ENCODE results near the gene TRMU. TPM values are rescaled to one million over a fixed set of nuclear protein-coding genes. Genes with fewer than 3 reads are reported as not detected.

Gene TRMU
- total and polyA plus RNA-seq, 2 donors: 21.0 to 27.1 TPM

- Histone ChIP-seq H3K27ac (ENCODE audit: low read depth) (no peak overlapping the region), H3K4me3 (ENCODE audit: low read depth, low read length) (no peak overlapping the region), H3K36me3 (ENCODE audit: insufficient read depth) (no peaks in the 10 kb centered on the region), H3K4me1 (ENCODE audit: insufficient read depth) (no peaks in the 10 kb centered on the region)
- WGBS: 67% methylated on average over 22 of the region's 22 CpGs
- DNase-seq (ENCODE audit: extremely low spot score): no peak
Measured at GRCh38 chr22:46378426-46379065, 43.0 kb downstream of the TRMU start.

DNA sequence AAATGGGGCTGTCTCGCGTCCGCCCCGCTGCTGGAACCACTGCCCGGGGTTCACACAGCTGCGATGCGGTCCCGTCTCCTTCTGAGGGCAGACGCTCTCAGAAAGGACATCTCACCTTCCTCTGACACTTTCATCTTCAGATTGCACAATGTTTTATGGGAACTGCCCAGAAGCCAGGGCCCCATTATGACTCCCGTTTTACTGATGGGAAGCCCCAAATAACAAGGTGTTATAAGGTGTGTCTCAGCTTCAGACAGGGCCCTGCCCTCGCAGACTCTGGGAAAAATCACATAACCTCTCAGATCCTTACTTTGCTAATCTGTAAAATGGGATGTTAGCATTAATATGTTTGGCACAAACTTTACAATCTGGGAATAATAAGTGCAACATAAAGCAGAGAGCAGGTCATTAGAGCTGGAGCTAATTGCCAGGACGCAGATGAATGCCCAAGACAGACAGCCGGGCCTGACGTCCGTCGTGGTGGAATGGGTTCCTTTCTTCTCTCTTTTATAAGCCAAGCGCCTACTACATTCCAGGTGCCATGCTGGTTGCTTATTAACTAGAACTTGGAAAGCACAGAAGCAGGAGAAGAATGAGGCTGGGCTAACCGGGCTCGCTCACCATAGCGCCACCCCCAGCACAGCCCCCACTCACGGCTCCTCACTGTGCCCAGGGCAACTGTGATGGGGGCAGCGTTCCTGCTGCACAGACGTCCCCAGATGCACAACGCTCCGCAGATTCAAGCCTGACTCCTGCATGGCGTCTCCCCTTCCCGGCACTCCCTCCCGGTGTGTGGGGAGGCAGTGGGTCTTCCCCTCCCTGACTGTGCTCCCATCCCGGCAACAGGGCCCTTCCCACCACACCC lies 43.8 kb downstream of the TRMU start:
- DNase-seq (ENCODE audit: extremely low spot score): no peak
- H3K27ac ChIP-seq (ENCODE audit: low read depth): no peak overlapping the region

DNA sequence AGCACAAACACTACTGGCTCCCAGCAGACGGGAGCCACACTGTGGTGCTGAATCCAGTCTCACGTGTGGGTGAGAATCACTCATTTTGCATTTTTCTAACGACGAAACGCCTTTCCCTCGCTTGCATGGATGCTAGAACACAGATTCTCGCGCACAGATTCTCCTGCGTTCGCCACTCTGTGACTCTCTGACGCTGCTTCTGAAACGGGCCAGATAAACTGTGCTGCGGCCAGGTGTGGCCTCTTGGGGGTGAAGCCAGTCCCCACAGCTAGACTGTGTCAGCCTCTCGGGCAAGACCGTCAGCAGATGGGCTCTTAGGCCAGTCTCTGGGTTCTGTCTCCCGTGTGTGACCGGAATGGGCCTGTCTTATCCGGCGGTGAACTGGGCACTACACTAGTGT lies 44.6 kb downstream of the TRMU start:
- 73% methylated on average over 19 of the region's 19 CpGs for whole genome bisulfite sequencing
- Histone ChIP-seq H3K4me1 (ENCODE audit: insufficient read depth) (no peaks in the 10 kb centered on the region), H3K36me3 (ENCODE audit: insufficient read depth) (no peaks in the 10 kb centered on the region), H3K4me3 (ENCODE audit: low read depth, low read length) (no peak overlapping the region), H3K27ac (ENCODE audit: low read depth) (no peak overlapping the region)
- DNase-seq (ENCODE audit: extremely low spot score): no peak

More for the DNA sequence above, 43.8 kb downstream of the TRMU start:
- 72% methylated on average over 29 of the region's 29 CpGs for WGBS
- Histone ChIP-seq H3K4me3 (ENCODE audit: low read depth, low read length) (no peak overlapping the region), H3K4me1 (ENCODE audit: insufficient read depth) (no peaks in the 10 kb centered on the region), H3K36me3 (ENCODE audit: insufficient read depth) (no peaks in the 10 kb centered on the region)

DNA sequence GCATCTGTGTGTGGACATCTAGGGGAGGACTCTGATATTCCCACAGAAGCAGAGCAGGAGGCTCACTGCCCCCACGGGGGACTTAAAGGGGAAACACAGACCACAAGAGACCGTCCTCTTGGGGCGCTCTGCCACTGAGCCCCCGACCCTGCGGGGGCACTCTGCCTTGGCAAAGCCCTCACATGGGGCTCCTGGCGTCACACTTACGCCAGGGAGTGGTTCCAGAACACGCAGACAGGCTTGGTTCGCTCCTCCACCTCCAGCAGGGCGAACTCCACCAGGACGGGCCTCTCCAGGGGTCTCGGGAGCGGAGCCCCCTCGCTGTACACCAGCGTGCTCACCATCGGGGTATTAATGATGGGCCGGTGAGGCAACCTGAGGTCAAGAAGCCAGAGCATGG lies 45.1 kb downstream of the TRMU start:
- H3K36me3 ChIP-seq (ENCODE audit: insufficient read depth): no peaks in the 10 kb centered on the region
- DNase-seq (ENCODE audit: extremely low spot score): no peak
- H3K4me1 ChIP-seq (ENCODE audit: insufficient read depth): no peaks in the 10 kb centered on the region
- no peak overlapping the region for H3K4me3 ChIP-seq (ENCODE audit: low read depth, low read length)
- no peak overlapping the region for H3K27ac ChIP-seq (ENCODE audit: low read depth)
- 94% methylated on average over 17 of the region's 17 CpGs for WGBS

- no peak overlapping the region for H3K27ac ChIP-seq (ENCODE audit: low read depth)
- WGBS: 55% methylated on average over 5 of the region's 5 CpGs
- no peak for DNase-seq (ENCODE audit: extremely low spot score)
Measured at GRCh38 chr22:46381142-46381541, 45.6 kb downstream of the TRMU start.

GRCh38 chr22:46381731-46382130 lies 46.2 kb downstream of the TRMU start:
- no peak overlapping the region for H3K27ac ChIP-seq (ENCODE audit: low read depth)
- no peaks in the 10 kb centered on the region for H3K4me1 ChIP-seq (ENCODE audit: insufficient read depth)
- DNase-seq (ENCODE audit: extremely low spot score): no peak
- no peak overlapping the region for H3K4me3 ChIP-seq (ENCODE audit: low read depth, low read length)
- 95% methylated on average over 27 of the region's 27 CpGs for WGBS
- H3K36me3 ChIP-seq (ENCODE audit: insufficient read depth): no peaks in the 10 kb centered on the region

More at GRCh38 chr22:46381142-46381541, 45.6 kb downstream of the TRMU start:
- H3K4me3 ChIP-seq (ENCODE audit: low read depth, low read length): no peak overlapping the region
- H3K4me1 ChIP-seq (ENCODE audit: insufficient read depth): no peaks in the 10 kb centered on the region
- no peaks in the 10 kb centered on the region for H3K36me3 ChIP-seq (ENCODE audit: insufficient read depth)

DNA sequence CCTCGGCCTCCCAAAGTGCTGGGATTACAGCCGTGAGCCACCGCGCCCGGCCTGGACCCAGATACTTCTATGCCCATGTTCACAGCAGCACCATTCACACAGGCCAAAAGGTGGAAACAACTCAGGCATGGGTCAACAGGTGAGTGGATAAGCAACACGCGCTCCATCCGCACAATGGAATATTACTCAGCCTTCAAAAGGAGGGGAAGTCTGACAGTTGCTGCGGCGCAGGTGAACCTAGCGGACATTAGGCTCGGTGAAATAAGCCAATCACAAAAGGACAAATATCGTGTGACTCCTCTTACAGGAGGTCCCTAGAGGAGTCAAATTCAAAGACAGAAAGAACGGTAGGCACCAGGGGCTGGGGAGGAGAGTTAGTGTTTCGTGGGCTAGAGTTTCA lies 47.0 kb downstream of the TRMU start:
- H3K4me3 ChIP-seq (ENCODE audit: low read depth, low read length): no peak overlapping the region
- H3K4me1 ChIP-seq (ENCODE audit: insufficient read depth): no peaks in the 10 kb centered on the region
- H3K27ac ChIP-seq (ENCODE audit: low read depth): no peak overlapping the region
- H3K36me3 ChIP-seq (ENCODE audit: insufficient read depth): no peaks in the 10 kb centered on the region
- WGBS: 90% methylated on average over 15 of the region's 15 CpGs
- DNase-seq (ENCODE audit: extremely low spot score): no peak

DNA sequence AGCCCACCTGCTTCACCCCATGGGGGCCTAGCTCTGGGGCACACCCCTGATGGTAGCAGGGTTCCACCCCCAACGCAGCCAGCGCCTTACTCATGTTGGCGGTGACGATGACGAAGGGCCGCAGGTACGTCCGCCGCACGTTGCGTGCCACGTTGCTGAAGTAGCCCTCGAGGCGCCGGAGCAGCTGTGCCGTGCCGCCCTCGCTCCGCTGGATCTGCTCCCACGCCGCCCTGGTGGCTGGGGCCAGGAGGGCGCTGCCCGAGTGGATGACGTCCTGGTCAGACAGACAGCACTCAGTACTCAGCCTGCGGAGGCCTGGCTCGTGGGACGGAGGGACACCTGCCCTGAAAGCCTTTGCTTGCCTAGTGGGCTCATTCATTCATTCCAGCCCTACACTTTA lies 50.8 kb downstream of the TRMU start:
- H3K4me1 ChIP-seq (ENCODE audit: insufficient read depth): no peaks in the 10 kb centered on the region
- 95% methylated on average over 27 of the region's 27 CpGs for WGBS
- no peaks in the 10 kb centered on the region for H3K36me3 ChIP-seq (ENCODE audit: insufficient read depth)
- H3K27ac ChIP-seq (ENCODE audit: low read depth): no peak overlapping the region
- DNase-seq (ENCODE audit: extremely low spot score): no peak
- no peak overlapping the region for H3K4me3 ChIP-seq (ENCODE audit: low read depth, low read length)

GRCh38 chr22:46387748-46388147 lies 52.2 kb downstream of the TRMU start:
- DNase-seq (ENCODE audit: extremely low spot score): no peak
- no peaks in the 10 kb centered on the region for H3K36me3 ChIP-seq (ENCODE audit: insufficient read depth)
- no peaks in the 10 kb centered on the region for H3K4me1 ChIP-seq (ENCODE audit: insufficient read depth)
- WGBS: 90% methylated on average over 11 of the region's 11 CpGs
- no peak overlapping the region for H3K27ac ChIP-seq (ENCODE audit: low read depth)
- no peak overlapping the region for H3K4me3 ChIP-seq (ENCODE audit: low read depth, low read length)

DNA sequence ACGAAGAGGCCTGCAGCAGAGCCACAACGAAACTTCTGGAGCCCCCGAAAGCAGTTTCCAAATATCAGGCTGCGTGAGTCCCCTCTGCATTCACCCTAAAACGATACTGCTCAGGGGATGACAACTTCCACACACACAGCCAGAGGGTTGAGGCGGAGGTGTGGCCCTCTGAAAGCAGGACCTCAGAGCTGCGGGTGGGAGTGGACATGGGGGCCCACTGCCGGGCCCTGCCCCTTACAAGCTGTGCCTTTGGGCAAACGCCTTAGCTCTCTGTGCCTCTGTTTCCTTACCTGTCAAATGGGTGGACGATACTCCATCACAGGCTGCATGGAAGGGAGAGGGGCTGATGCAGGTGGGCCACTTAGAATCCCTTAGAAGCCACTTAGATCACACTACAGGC lies 53.1 kb downstream of the TRMU start:
- 90% methylated on average over 10 of the region's 10 CpGs for WGBS
- no peaks in the 10 kb centered on the region for H3K4me1 ChIP-seq (ENCODE audit: insufficient read depth)
- no peaks in the 10 kb centered on the region for H3K36me3 ChIP-seq (ENCODE audit: insufficient read depth)
- H3K27ac ChIP-seq (ENCODE audit: low read depth): no peak overlapping the region
- H3K4me3 ChIP-seq (ENCODE audit: low read depth, low read length): no peak overlapping the region
- DNase-seq (ENCODE audit: extremely low spot score): no peak

- H3K4me3 ChIP-seq (ENCODE audit: low read depth, low read length): no peak overlapping the region
- no peaks in the 10 kb centered on the region for H3K4me1 ChIP-seq (ENCODE audit: insufficient read depth)
- H3K27ac ChIP-seq (ENCODE audit: low read depth): no peak overlapping the region
- H3K36me3 ChIP-seq (ENCODE audit: insufficient read depth): no peaks in the 10 kb centered on the region
- 94% methylated on average over 30 of the region's 30 CpGs for WGBS
- no peak for DNase-seq (ENCODE audit: extremely low spot score)
Measured at GRCh38 chr22:46389081-46389480, 53.6 kb downstream of the TRMU start.

- Histone ChIP-seq H3K4me1 (ENCODE audit: insufficient read depth) (no peaks in the 10 kb centered on the region), H3K4me3 (ENCODE audit: low read depth, low read length) (no peak overlapping the region), H3K27ac (ENCODE audit: low read depth) (no peak overlapping the region), H3K36me3 (ENCODE audit: insufficient read depth) (no peaks in the 10 kb centered on the region)
- WGBS: 79% methylated on average over 20 of the region's 20 CpGs
- no peak for DNase-seq (ENCODE audit: extremely low spot score)
Measured at GRCh38 chr22:46390105-46390651, 54.7 kb downstream of the TRMU start.

DNA sequence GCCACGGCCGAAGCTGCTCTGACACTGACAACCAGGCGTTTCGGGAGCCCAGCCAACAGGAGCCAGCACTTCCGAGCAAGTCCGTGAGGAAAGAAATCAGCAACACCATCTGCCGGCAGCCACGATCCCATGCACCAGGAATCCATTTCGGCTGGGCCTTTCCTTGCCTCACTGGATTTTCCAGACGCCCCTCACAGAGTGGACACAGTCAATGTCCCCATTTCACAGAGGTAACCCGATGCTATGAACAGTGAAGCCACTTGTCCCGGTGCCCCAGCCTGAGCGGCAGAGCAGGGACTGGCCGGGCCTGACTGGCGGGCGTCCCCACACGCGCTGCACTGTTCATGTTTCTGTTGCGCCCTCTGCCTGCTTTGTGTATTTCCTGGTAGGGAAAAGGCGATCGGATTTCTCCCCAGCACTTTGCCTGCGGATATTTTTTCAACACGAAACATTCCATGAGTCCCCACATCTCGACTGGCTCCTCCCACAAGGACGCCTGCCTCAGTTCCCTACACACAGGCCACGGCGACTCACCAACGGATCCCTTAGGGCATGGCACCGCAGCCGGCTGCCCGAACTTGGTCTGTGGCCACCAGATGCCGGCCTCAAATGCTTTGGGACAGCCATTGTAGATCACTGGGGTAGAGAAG lies 55.3 kb downstream of the TRMU start:
- no peak for DNase-seq (ENCODE audit: extremely low spot score)
- H3K4me3 ChIP-seq (ENCODE audit: low read depth, low read length): no peak overlapping the region

More for the DNA sequence above, 55.3 kb downstream of the TRMU start:
- no peak overlapping the region for H3K27ac ChIP-seq (ENCODE audit: low read depth)
- no peaks in the 10 kb centered on the region for H3K36me3 ChIP-seq (ENCODE audit: insufficient read depth)
- no peaks in the 10 kb centered on the region for H3K4me1 ChIP-seq (ENCODE audit: insufficient read depth)
- 57% methylated on average over 32 of the region's 32 CpGs for WGBS
